Neural cell (in vitro differentiated cells): ENCODE measurements around the gene MR1. TPM values are rescaled to one million over a fixed set of nuclear protein-coding genes. Genes with fewer than 3 reads are reported as not detected.

ENCODE experiments used
- H2AFZ ChIP-seq: fragments of 200-600, 300-800 bp; sonication (generic), shearing (Covaris generic); 2 replicates; pipeline ENCODE4 v1.6.0; 2014; ENCODE audit warnings: low read depth, mild to moderate bottlenecking, antibody characterized with exemption, low read length, moderate library complexity
- H3F3A ChIP-seq: fragments of 200-600 bp; shearing (Covaris generic); 2 replicates; pipeline ENCODE4 v1.6.1; 2016; ENCODE audit warnings: mild to moderate bottlenecking, moderate library complexity, mixed read lengths, antibody characterized with exemption, low read length; ENCODE audit not compliant: insufficient read depth, poor library complexity, severe bottlenecking
- H3K27ac ChIP-seq: fragments of 200-600, 300-800 bp; sonication (generic), shearing (Covaris generic); 2 replicates; pipeline ENCODE4 v1.5.1; 2014; ENCODE audit warnings: mild to moderate bottlenecking, low read length, moderate library complexity
- H3K27me3 ChIP-seq: fragments of 300-800, 200-600 bp; sonication (generic), shearing (Covaris generic); 2 replicates; pipeline ENCODE4 v1.6.0; 2014; ENCODE audit warnings: mild to moderate bottlenecking, low read depth, low read length, moderate library complexity; ENCODE audit not compliant: insufficient read depth
- H3K36me3 ChIP-seq: fragments of 300-800, 200-600 bp; sonication (generic), shearing (Covaris generic); 2 replicates; pipeline ENCODE4 v1.5.1; 2014; ENCODE audit warnings: mild to moderate bottlenecking, antibody characterized with exemption, low read length, moderate library complexity; ENCODE audit not compliant: insufficient read depth
- H3K4me2 ChIP-seq: fragments of 300-800, 200-600 bp; sonication (generic), shearing (Covaris generic); 2 replicates; pipeline ENCODE4 v1.6.0; 2014; ENCODE audit warnings: mild to moderate bottlenecking, low read length
- H3K4me3 ChIP-seq: fragments of 300-800, 200-600 bp; sonication (generic), shearing (Covaris generic); 2 replicates; pipeline ENCODE4 v1.5.1; 2014; ENCODE audit warnings: mild to moderate bottlenecking, low read length, moderate library complexity
- H3K79me2 ChIP-seq: fragments of 200-600 bp; shearing (Covaris generic); replicated peaks from 2 replicates; pipeline ENCODE4 v1.6.0; 2014; ENCODE audit warnings: mild to moderate bottlenecking, low read length, moderate library complexity; ENCODE audit not compliant: insufficient read depth
- H3K9ac ChIP-seq: fragments of 300-800, 200-600 bp; sonication (generic), shearing (Covaris generic); 2 replicates; pipeline ENCODE4 v1.6.1; 2016; ENCODE audit warnings: mild to moderate bottlenecking, low read length, mixed read lengths
- H3K9me2 ChIP-seq: fragments of 200-600 bp; shearing (Covaris generic); 2 replicates; pipeline ENCODE4 v1.6.1; 2016; ENCODE audit warnings: mild to moderate bottlenecking, low read length, mixed read lengths; ENCODE audit not compliant: insufficient read depth
- H3K9me3 ChIP-seq: fragments of 200-600, 300-800 bp; sonication (generic), shearing (Covaris generic); 2 replicates; pipeline ENCODE4 v1.6.1; 2016; ENCODE audit warnings: mild to moderate bottlenecking, mixed run types, low read length, moderate library complexity, mixed read lengths
- H4K20me1 ChIP-seq: fragments of 200-600 bp; shearing (Covaris generic); 2 replicates; pipeline ENCODE4 v1.6.1; 2016; ENCODE audit warnings: mild to moderate bottlenecking, mixed run types; ENCODE audit not compliant: insufficient read depth
- CTCF ChIP-seq: fragments of 450-650 bp; IDR thresholded peaks from 2 replicates; pipeline ENCODE4 v1.5.1; 2014; ENCODE audit warnings: antibody characterized with exemption, mild to moderate bottlenecking, moderate library complexity; ENCODE audit not compliant: poor library complexity, severe bottlenecking
- EP300 ChIP-seq: fragments of 450-650 bp; conservative IDR thresholded peaks from 2 replicates; pipeline ENCODE4 v1.6.1; 2014; ENCODE audit warnings: antibody characterized with exemption, mild to moderate bottlenecking, moderate library complexity; ENCODE audit not compliant: poor library complexity, severe bottlenecking
- EZH2 ChIP-seq: fragments of 200-600, 300-800 bp; shearing (Covaris generic), sonication (generic); IDR thresholded peaks from 2 replicates; pipeline ENCODE4 v1.6.1; 2014; ENCODE audit warnings: antibody characterized with exemption, low read length, borderline replicate concordance, mild to moderate bottlenecking; ENCODE audit not compliant: insufficient read depth, poor library complexity, severe bottlenecking
- MXI1 ChIP-seq: fragments of 450-650 bp; conservative IDR thresholded peaks from 2 replicates; pipeline ENCODE4 v1.6.1; 2014; ENCODE audit warnings: antibody characterized with exemption, mild to moderate bottlenecking; ENCODE audit not compliant: poor library complexity, severe bottlenecking
- POLR2AphosphoS5 ChIP-seq: IDR thresholded peaks from 2 replicates; pipeline ENCODE4 v1.6.1; 2012
- RAD21 ChIP-seq: fragments of 450-650 bp; conservative IDR thresholded peaks from 2 replicates; pipeline ENCODE4 v1.6.1; 2014; ENCODE audit warnings: antibody characterized with exemption, mild to moderate bottlenecking, moderate library complexity
- REST ChIP-seq: IDR thresholded peaks from 2 replicates; pipeline ENCODE4 v1.6.1; 2012; ENCODE audit warnings: borderline replicate concordance
- SMC3 ChIP-seq: fragments of 450-650 bp; conservative IDR thresholded peaks from 2 replicates; pipeline ENCODE4 v1.6.1; 2014; ENCODE audit warnings: antibody characterized with exemption, mild to moderate bottlenecking, moderate library complexity; ENCODE audit not compliant: poor library complexity
- TAF1 ChIP-seq: IDR thresholded peaks from 2 replicates; pipeline ENCODE4 v1.6.1; 2012; ENCODE audit warnings: low read depth
- polyA plus RNA-seq: library from polyadenylated mRNA; depleted of rRNA; stranded (reverse); fragments of >200 nt; gene quantifications from 2 replicates; pipeline ENCODE4 v1.2.3, GENCODE V29; 2014

Gene MR1
- polyA plus RNA-seq, 1 donor from 2014 or later: not detected

GRCh38 chr1:181079382-181079781 is 45.6 kb downstream of the MR1 start:
- Histone ChIP-seq H4K20me1 (no peaks in the 10 kb centered on the region), H3K9ac (no peak overlapping the region), H3K4me2 (no peak overlapping the region), H3F3A (no peaks in the 10 kb centered on the region), H2AFZ (no peak overlapping the region), H3K4me3 (no peak overlapping the region), H3K36me3 (no peaks in the 10 kb centered on the region), H3K79me2 (no peaks in the 10 kb centered on the region), H3K9me3 (no peaks in the 10 kb centered on the region), H3K27ac (no peak overlapping the region), H3K27me3 (no peaks in the 10 kb centered on the region), H3K9me2 (no peaks in the 10 kb centered on the region)
- TF ChIP-seq RAD21: no peak

- Histone ChIP-seq H3F3A (no peaks in the 10 kb centered on the region), H4K20me1 (no peaks in the 10 kb centered on the region), H3K9me3 (no peaks in the 10 kb centered on the region), H3K36me3 (no peaks in the 10 kb centered on the region), H3K9ac (no peak overlapping the region), H3K79me2 (no peaks in the 10 kb centered on the region), H3K4me2 (no peak overlapping the region), H3K9me2 (no peaks in the 10 kb centered on the region), H3K4me3 (no peak overlapping the region), H3K27ac (no peak overlapping the region), H3K27me3 (no peaks in the 10 kb centered on the region), H2AFZ (no peak overlapping the region)
- no peak for TF ChIP-seq TAF1
- no peak for TF ChIP-seq RAD21
- TF ChIP-seq CTCF: no peak
- TF ChIP-seq EP300: no peak
- no peak for TF ChIP-seq REST
- no peak for TF ChIP-seq EZH2
- TF ChIP-seq POLR2AphosphoS5: no peak
- no peak for TF ChIP-seq MXI1
Observed at GRCh38 chr1:181079920-181080319, 46.1 kb downstream of the MR1 start.

- H3K27ac ChIP-seq: no peak overlapping the region
- no peaks in the 10 kb centered on the region for H4K20me1 ChIP-seq
- H3F3A ChIP-seq: no peaks in the 10 kb centered on the region
- no peaks in the 10 kb centered on the region for H3K9me3 ChIP-seq
- no peaks in the 10 kb centered on the region for H3K79me2 ChIP-seq
- TF ChIP-seq CTCF (no peak), POLR2AphosphoS5 (no peak), SMC3 (no peak), REST (no peak), MXI1 (no peak), EP300 (no peak), TAF1 (no peak), RAD21 (no peak), EZH2 (no peak)
- no peak overlapping the region for H3K4me3 ChIP-seq
- H2AFZ ChIP-seq: no peak overlapping the region
- no peaks in the 10 kb centered on the region for H3K27me3 ChIP-seq
- H3K4me2 ChIP-seq: no peak overlapping the region
- H3K9ac ChIP-seq: no peak overlapping the region
- no peaks in the 10 kb centered on the region for H3K36me3 ChIP-seq
- no peaks in the 10 kb centered on the region for H3K9me2 ChIP-seq
Observed at GRCh38 chr1:181080556-181080955, 46.8 kb downstream of the MR1 start.
